DND-41 (cell line): Measurements from ENCODE around the gene KCNAB2.

Experiments used
- CTCF ChIP-seq: IDR thresholded peaks from 2 replicates; pipeline ENCODE4 v1.5.1; 2012; ENCODE audit warnings: borderline replicate concordance, low read length, moderate library complexity, mild to moderate bottlenecking; ENCODE audit not compliant: poor library complexity, severe bottlenecking; ENCODE audit errors: extremely low read depth
- EZH2 ChIP-seq: IDR thresholded peaks from 3 replicates; pipeline ENCODE4 v1.6.1; 2012; ENCODE audit warnings: borderline replicate concordance, low read depth, mild to moderate bottlenecking, moderate library complexity, low read length, inconsistent platforms; ENCODE audit not compliant: severe bottlenecking

DNA sequence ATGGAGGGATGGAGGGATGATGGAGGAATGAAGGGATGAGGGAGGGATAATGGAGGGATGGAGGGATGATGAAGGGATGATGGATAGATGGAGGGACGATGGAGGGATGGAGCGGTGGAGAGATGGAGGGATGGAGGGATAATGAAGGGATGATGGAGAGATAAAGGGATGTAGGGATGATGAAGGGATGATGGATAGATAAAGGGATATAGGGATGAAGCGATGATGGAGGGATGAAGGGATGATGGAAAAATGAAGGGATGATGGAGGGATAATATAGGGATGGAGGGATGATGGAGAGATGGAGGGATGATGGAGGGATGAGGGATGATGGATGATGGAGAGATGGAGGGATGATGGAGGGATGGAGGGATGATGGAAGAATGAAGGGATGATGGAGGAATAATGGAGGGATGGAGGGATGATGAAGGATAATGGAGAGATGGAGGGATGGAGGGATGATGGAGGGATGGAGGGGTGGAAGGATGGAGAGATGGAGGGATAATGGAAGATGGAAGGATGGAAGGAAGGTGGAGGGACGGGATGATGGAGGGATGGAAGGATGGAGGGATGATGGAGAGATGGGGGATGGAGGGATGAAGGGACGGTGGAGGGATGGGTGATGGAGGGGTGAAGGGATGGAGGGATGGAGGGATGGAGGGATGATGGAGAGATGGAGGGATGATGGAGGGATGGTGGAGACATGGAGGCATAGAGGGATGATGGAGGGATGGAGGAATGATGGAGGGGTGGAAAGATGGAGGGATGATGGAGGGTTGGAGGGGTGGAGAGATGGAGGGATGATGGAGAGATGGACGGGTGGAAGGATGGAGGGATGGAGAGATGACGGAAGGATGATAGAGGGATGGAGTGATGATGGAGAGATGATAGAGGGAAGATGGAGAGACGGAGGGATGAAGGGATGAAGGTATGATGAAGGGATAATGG lies 62.0 kb downstream of the KCNAB2 start:
- TF ChIP-seq CTCF (no peak), EZH2 (no peak)
